Measurements from ENCODE around the gene LRRN2. TPM values are rescaled to one million over a fixed set of nuclear protein-coding genes. Genes with fewer than 3 reads are reported as not detected.
A peak's percentile ranks its signal among the peaks of the same experiment; 100 is the strongest.

Gene LRRN2
- total RNA-seq, 1 donor, result under 0.01 TPM

GRCh38 chr1:204611036-204611435 is 74.5 kb downstream of the LRRN2 start:
- TF ChIP-seq CTCF (IDR thresholded peaks at IDR 0.05; ENCODE audit: insufficient read depth, low read depth, low read length), result no peak
- no peak for DNase-seq (ENCODE audit: low read depth)
- no peak overlapping the region for H3K4me3 ChIP-seq (ENCODE audit: low read depth, low read length)

- no peak overlapping the region for H3K4me3 ChIP-seq (ENCODE audit: low read depth, low read length)
- TF ChIP-seq CTCF (IDR thresholded peaks at IDR 0.05; ENCODE audit: insufficient read depth, low read depth, low read length), result no peak
- no peak for DNase-seq (ENCODE audit: low read depth)
These were observed 77.6 kb downstream of the LRRN2 start for GRCh38 chr1:204607910-204608309.

- H3K4me3 ChIP-seq (ENCODE audit: low read depth, low read length), result no peak overlapping the region
- no peak for DNase-seq (ENCODE audit: low read depth)
- no peak for TF ChIP-seq CTCF (IDR thresholded peaks at IDR 0.05; ENCODE audit: insufficient read depth, low read depth, low read length)
These were observed 79.7 kb downstream of the LRRN2 start for GRCh38 chr1:204605791-204606190.

GRCh38 chr1:204602871-204603542 is 82.5 kb downstream of the LRRN2 start:
- H3K4me3 ChIP-seq (ENCODE audit: low read depth, low read length), result no peak overlapping the region
- TF ChIP-seq CTCF (IDR thresholded peaks at IDR 0.05; ENCODE audit: insufficient read depth, low read depth, low read length), result no peak
- no peak for DNase-seq (ENCODE audit: low read depth)

- no peak for TF ChIP-seq CTCF (IDR thresholded peaks at IDR 0.05; ENCODE audit: insufficient read depth, low read depth, low read length)
- H3K4me3 ChIP-seq (ENCODE audit: low read depth, low read length), result no peak overlapping the region
- DNase-seq (ENCODE audit: low read depth), result no peak
These were observed 83.4 kb downstream of the LRRN2 start for GRCh38 chr1:204602111-204602579.

GRCh38 chr1:204600968-204601367 is 84.6 kb downstream of the LRRN2 start:
- H3K4me3 ChIP-seq (ENCODE audit: low read depth, low read length), result no peak overlapping the region
- TF ChIP-seq CTCF (IDR thresholded peaks at IDR 0.05; ENCODE audit: insufficient read depth, low read depth, low read length), result peak; percentile 19
- DNase-seq (ENCODE audit: low read depth), result no peak

- H3K4me3 ChIP-seq (ENCODE audit: low read depth, low read length), result no peak overlapping the region
- no peak for DNase-seq (ENCODE audit: low read depth)
- no peak for TF ChIP-seq CTCF (IDR thresholded peaks at IDR 0.05; ENCODE audit: insufficient read depth, low read depth, low read length)
These were observed 85.3 kb downstream of the LRRN2 start for GRCh38 chr1:204600203-204600602.
